Ovary (tissue), 9 donors: Measurements from ENCODE around the gene IGFLR1. TPM values are rescaled to one million over a fixed set of nuclear protein-coding genes. Genes with fewer than 3 reads are reported as not detected.

Experiments used
- DNase-seq, 5 donors: peaks; one replicate each; pipeline ENCODE4 v3.0.0-alpha.2; 2019 to 2020
- H3K27ac ChIP-seq, 2 donors: fragments of 200-600 bp; one replicate each; pipeline versions ENCODE4 v1.5.1 to v1.8.0; 2019 to 2022
- H3K27me3 ChIP-seq: fragments of 200-600 bp; one replicate; pipeline ENCODE4 v1.8.0; 2022
- H3K36me3 ChIP-seq: fragments of 200-600 bp; sonication (generic); one replicate; pipeline ENCODE4 v1.5.1; 2019
- H3K4me1 ChIP-seq: one replicate; pipeline ENCODE4 v1.8.1; 2013; ENCODE audit warnings: mild to moderate bottlenecking, moderate library complexity; ENCODE audit not compliant: insufficient read depth
- H3K4me3 ChIP-seq: fragments of 200-600 bp; sonication (generic); one replicate; pipeline ENCODE4 v1.5.1; 2017
- H3K9me3 ChIP-seq, 2 donors: fragments of 200-600 bp in 1 of 2; sonication (generic) in 1 of 2; one replicate each; pipeline versions ENCODE4 v1.5.1 to v1.8.1; 2013 to 2019; ENCODE audit warnings: mild to moderate bottlenecking in 1 of 2, moderate library complexity in 1 of 2
- EP300 ChIP-seq: sonication (generic); formaldehyde crosslinking; IDR thresholded peaks from one replicate; pipeline ENCODE4 v1.6.1; 2017; ENCODE audit warnings: antibody characterized with exemption
- POLR2A ChIP-seq: fragments of 450-650 bp; IDR thresholded peaks from one replicate; pipeline ENCODE4 v1.6.1; 2017; ENCODE audit warnings: antibody characterized with exemption, mild to moderate bottlenecking, moderate library complexity
- WGBS, 3 donors: extraction: QIAGEN DNeasy Blood & Tissue Kit in 1 of 3; methylation state at CpG; one replicate each; pipeline versions ENCODE4 v1.1.5 to v1.1.7; 2013 to 2017; 5-methylcytosine and 5-hydroxymethylcytosine counted together
- intact Hi-C, 4 donors: fragments of 100-400 bp; cut with DNase I; formaldehyde crosslinking; loops; one replicate each; pipeline versions ENCODE4 v1.11.0 to v1.15.1; 2022 to 2023
- polyA plus RNA-seq, 2 donors: library from polyadenylated mRNA; stranded (reverse); fragments of 200-250 nt in 1 of 2; fragments of 350-450 nt in 1 of 2; fragmentation: Illumina TruSeq in 1 of 2; extraction: RNeasy Lipid Tissue Mini Kit (QIAGEN cat#74804) in 1 of 2; gene quantifications; one replicate each; pipeline ENCODE4 v1.2.3, GENCODE V29; 2013 to 2014
- total RNA-seq, 7 donors: library from RNA; depleted of rRNA in 2 of 7; stranded (reverse); fragments of >200 nt in 2 of 7; fragmentation: NEBNext Ultra II Directional in 3 of 7; extraction: Animal tissue kit (Norgen Biotek cat#: 25700) in 3 of 7; gene quantifications; one replicate each; pipeline versions ENCODE4 v1.1.0 to v1.2.4, GENCODE V29; 2016 to 2023
- TF ChIP-seq, protein P1 (sequence below), 3 donors: fragments of 450-650 bp in 2 of 3; fragments of 200-600 bp in 1 of 3; IDR thresholded peaks; one replicate each; pipeline versions ENCODE4 v1.5.1 to v1.8.0; 2016 to 2022; ENCODE audit warnings: antibody characterized with exemption in 3 of 3, mild to moderate bottlenecking in 1 of 3
- donor health status: DM: no; HTN: no; CAD: no; lungs with moderate emphysema.
- donor health status: DM: no; HTN: no; CAD: no.
- donor health status: Bipolar disorder and iron deficiency.
- donor health status: DM: yes; HTN: yes; CAD: no.
- donor health status: DM: no; HTN: no; CAD: no.
- donor health status: DM: yes; HTN: yes; CAD: no.

The IGFLR1 gene
- total and polyA plus RNA-seq, 9 donors = 0.93 to 12.8 (median 7.6) TPM

- DNase-seq = peak; percentile 95 to 96 (median 95)
- peak overlapping the region; percentile 37 for H3K4me3 ChIP-seq
- peaks cover 12% of the 10 kb centered on the region for H3K4me1 ChIP-seq
- intact Hi-C loops = loop anchor here in 1 of 4 donors (2.0 kb wide), 1 partner anchor 39 kb away; no protein-coding TSS in a partner anchor
- H3K9me3 ChIP-seq = no peaks in the 10 kb centered on the region
- H3K27me3 ChIP-seq = no peaks in the 10 kb centered on the region
- 3 to 8% (median 5%) methylated on average over 43 to 74 of the region's 74 CpGs for WGBS, 3 donors
- H3K27ac ChIP-seq = peak overlapping the region; percentile 90 to 97
- H3K36me3 ChIP-seq = no peaks in the 10 kb centered on the region
- TF ChIP-seq EP300 (peak; percentile 69), POLR2A (peak; percentile 49)
- TF ChIP-seq, protein P1, sequence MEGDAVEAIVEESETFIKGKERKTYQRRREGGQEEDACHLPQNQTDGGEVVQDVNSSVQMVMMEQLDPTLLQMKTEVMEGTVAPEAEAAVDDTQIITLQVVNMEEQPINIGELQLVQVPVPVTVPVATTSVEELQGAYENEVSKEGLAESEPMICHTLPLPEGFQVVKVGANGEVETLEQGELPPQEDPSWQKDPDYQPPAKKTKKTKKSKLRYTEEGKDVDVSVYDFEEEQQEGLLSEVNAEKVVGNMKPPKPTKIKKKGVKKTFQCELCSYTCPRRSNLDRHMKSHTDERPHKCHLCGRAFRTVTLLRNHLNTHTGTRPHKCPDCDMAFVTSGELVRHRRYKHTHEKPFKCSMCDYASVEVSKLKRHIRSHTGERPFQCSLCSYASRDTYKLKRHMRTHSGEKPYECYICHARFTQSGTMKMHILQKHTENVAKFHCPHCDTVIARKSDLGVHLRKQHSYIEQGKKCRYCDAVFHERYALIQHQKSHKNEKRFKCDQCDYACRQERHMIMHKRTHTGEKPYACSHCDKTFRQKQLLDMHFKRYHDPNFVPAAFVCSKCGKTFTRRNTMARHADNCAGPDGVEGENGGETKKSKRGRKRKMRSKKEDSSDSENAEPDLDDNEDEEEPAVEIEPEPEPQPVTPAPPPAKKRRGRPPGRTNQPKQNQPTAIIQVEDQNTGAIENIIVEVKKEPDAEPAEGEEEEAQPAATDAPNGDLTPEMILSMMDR (IDR thresholded peaks at IDR 0.05) = no peak
Observed at GRCh38 chr19:35755550-35756376, 13.5 kb upstream of the IGFLR1 start.

- H3K4me1 ChIP-seq = peaks cover 12% of the 10 kb centered on the region
- no peaks in the 10 kb centered on the region for H3K27me3 ChIP-seq
- 15 to 26% (median 18%) methylated on average over 13 to 17 of the region's 17 CpGs for WGBS, 3 donors
- DNase-seq = no peak
- no peaks in the 10 kb centered on the region for H3K9me3 ChIP-seq
- no peaks in the 10 kb centered on the region for H3K36me3 ChIP-seq
- intact Hi-C loops = no loop called here
- TF ChIP-seq EP300 = no peak
- peak overlapping the region; percentile 37 for H3K4me3 ChIP-seq
- H3K27ac ChIP-seq = peak overlapping the region; percentile 90 to 97
Observed at GRCh38 chr19:35755131-35755549, 12.9 kb upstream of the IGFLR1 start.

DNA sequence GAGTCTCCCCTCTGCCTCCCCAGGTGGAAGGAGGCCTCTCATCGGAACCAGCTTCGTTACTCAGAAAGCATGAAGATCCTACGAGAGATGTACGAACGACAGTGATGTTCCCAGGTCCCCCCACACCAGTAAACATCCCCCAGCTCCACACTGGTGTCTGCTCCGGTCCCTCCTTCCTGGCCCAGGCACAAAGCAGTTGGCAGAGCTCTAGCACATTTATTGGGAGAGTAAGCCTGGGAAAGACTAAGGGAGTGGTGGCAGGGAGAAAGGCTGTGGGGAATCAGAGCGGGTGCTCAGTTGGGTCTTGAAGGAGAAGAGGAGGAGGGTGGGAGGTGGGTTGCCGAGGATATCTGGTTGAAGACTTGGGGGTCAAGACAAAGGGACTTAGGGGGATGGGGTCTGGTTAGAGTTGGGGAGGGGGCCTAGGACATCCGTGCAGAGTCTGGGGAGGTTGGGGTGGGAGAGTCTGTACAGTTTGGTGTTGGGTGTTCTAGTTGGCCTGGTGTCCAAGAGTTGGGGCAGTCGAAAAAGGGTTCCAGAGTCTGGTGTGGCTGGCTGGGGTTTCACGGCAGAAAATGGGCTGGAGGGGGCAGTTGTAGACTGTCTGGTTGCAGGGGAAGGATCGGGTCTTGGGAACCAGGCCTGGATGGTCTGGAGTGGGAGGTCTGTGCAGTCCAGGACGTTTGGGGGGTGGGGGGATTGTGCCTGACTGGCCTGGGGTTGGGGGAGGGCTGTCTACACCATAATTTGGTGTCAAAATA, 12.3 kb upstream of the IGFLR1 start:
- Histone ChIP-seq H3K4me1 (peaks cover 12% of the 10 kb centered on the region), H3K27me3 (no peaks in the 10 kb centered on the region), H3K27ac (peak overlapping the region; percentile 90 to 97), H3K9me3 (no peaks in the 10 kb centered on the region), H3K36me3 (no peaks in the 10 kb centered on the region), H3K4me3 (no peak overlapping the region)
- 69 to 73% (median 70%) methylated on average over 13 of the region's 13 CpGs for WGBS, 3 donors
- TF ChIP-seq, protein P1 (IDR thresholded peaks at IDR 0.05) = no peak
- TF ChIP-seq POLR2A (no peak), EP300 (no peak)
- DNase-seq = peak in 4 of 5 donors; percentile 46 to 58 (median 58)
- intact Hi-C loops = no loop called here

DNA sequence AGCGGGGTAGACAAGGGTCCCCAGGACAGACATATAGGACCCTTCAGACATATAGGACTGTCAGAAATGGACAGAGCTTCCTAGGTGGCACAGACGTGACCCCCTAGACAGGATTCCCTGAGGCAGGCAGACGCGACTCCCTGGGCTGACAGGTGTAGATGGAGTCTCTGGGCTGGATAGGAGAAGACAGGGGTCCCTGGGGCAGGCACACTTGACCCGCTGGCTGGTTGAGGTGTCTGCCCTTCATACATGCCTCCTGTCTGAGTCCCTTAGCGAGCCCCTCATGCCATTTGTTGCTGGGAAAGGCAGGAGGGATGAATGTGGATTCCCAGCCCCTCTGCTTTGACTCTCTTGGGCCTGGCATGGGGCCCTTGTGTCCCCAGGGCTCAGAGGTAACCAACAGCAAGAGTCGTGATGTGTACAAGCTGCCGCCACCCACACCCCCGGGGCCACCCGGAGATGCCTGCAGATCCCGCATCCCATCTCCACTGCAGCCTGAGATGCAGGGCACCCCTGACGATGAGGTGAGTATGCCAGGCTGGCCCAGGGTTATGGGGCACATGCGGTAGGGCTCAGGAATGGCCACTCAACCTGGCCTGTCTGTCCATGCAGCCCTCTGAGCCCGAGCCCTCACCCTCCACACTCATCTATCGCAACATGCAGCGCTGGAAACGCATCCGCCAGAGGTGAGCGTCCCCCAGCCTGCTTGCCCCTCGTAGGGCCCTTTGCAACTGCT, 11.6 kb upstream of the IGFLR1 start:
- Histone ChIP-seq H3K4me3 (no peak overlapping the region), H3K27me3 (no peaks in the 10 kb centered on the region), H3K9me3 (no peaks in the 10 kb centered on the region), H3K36me3 (no peaks in the 10 kb centered on the region), H3K27ac (peak overlapping the region; percentile 21 to 97), H3K4me1 (peaks cover 11% of the 10 kb centered on the region)
- intact Hi-C loops = no loop called here
- peak in 4 of 5 donors; percentile 46 to 56 (median 54) for DNase-seq
- 89 to 93% (median 90%) methylated on average over 16 to 20 of the region's 20 CpGs for WGBS, 3 donors
- TF ChIP-seq POLR2A (no peak), EP300 (no peak)
- TF ChIP-seq, protein P1 (IDR thresholded peaks at IDR 0.05) = no peak
